PC-9 (cell line): ENCODE measurements around the gene PUS1. TPM values are rescaled to one million over a fixed set of nuclear protein-coding genes. Genes with fewer than 3 reads are reported as not detected.

Experiments used
- BruUV-seq: library from RNA; stranded (reverse); fragments of 400-500 nt; replicated peaks from 2 replicates; lab custom pipeline; 2021; lab: Mats Ljungman, UMichigan
- CTCF ChIA-PET: fragments of 300-600 bp; sonication (Branson Sonifier 250); formaldehyde crosslinking; loops from one replicate; lab custom pipeline; 2022; ENCODE audit warnings: antibody characterized with exemption; lab: Charles Lee
- POLR2A ChIA-PET: fragments of 300-600 bp; sonication (Branson Sonifier 250); formaldehyde crosslinking; loops from one replicate; lab custom pipeline; 2022; ENCODE audit warnings: antibody characterized with exemption; ENCODE audit not compliant: unreplicated experiment; lab: Charles Lee
- DNase-seq, 2 experiments: peaks; one replicate each; pipeline versions ENCODE4 v3.0.0 to v3.0.0-alpha.2; 2015 to 2022; ENCODE audit warnings: mixed read lengths in 1 of 2
- H2AFZ ChIP-seq: fragments of 200-600 bp; sonication (generic); 2 replicates; pipeline ENCODE4 v1.8.1; 2017; ENCODE audit warnings: antibody characterized with exemption
- H3F3A ChIP-seq: fragments of 200-600 bp; sonication (generic); 2 replicates; pipeline ENCODE4 v1.8.1; 2017; ENCODE audit warnings: antibody characterized with exemption, mild to moderate bottlenecking, low read depth; ENCODE audit not compliant: insufficient read depth
- H3K27ac ChIP-seq: fragments of 200-600 bp; sonication (generic); 2 replicates; pipeline ENCODE4 v1.6.1; 2016; ENCODE audit warnings: mixed run types
- H3K27me3 ChIP-seq: fragments of 200-600 bp; sonication (generic); 2 replicates; pipeline ENCODE4 v1.6.1; 2016; ENCODE audit warnings: low read depth, mixed run types; ENCODE audit not compliant: insufficient read depth
- H3K36me3 ChIP-seq: fragments of 200-600 bp; sonication (generic); 2 replicates; pipeline ENCODE4 v1.6.1; 2016; ENCODE audit warnings: low read depth, mixed run types
- H3K4me1 ChIP-seq: fragments of 200-600 bp; sonication (generic); replicated peaks from 2 replicates; pipeline ENCODE4 v1.6.1; 2016; ENCODE audit warnings: mixed run types; ENCODE audit not compliant: insufficient read depth
- H3K4me2 ChIP-seq: fragments of 200-600 bp; sonication (generic); 2 replicates; pipeline ENCODE4 v1.6.1; 2017; ENCODE audit warnings: mixed run types
- H3K4me3 ChIP-seq: fragments of 200-600 bp; sonication (generic); 2 replicates; pipeline ENCODE4 v1.6.1; 2016; ENCODE audit warnings: mixed run types
- H3K79me2 ChIP-seq: fragments of 200-600 bp; sonication (generic); 2 replicates; pipeline ENCODE4 v1.6.1; 2017; ENCODE audit warnings: low read depth, mixed run types
- H3K9me2 ChIP-seq: fragments of 200-600 bp; sonication (generic); 2 replicates; pipeline ENCODE4 v1.8.1; 2017; ENCODE audit warnings: mild to moderate bottlenecking; ENCODE audit not compliant: insufficient read depth
- H3K9me3 ChIP-seq: fragments of 200-600 bp; sonication (generic); 2 replicates; pipeline ENCODE4 v1.8.1; 2016; ENCODE audit warnings: low read depth; ENCODE audit not compliant: insufficient read depth
- H4K20me1 ChIP-seq: fragments of 200-600 bp; sonication (generic); 2 replicates; pipeline ENCODE4 v1.8.1; 2017; ENCODE audit not compliant: insufficient read depth
- EZH2 ChIP-seq: fragments of 200-600 bp; sonication (generic); IDR thresholded peaks from 2 replicates; pipeline ENCODE4 v1.8.0; 2017; ENCODE audit warnings: antibody characterized with exemption, low read depth
- intact Hi-C: fragments of 100-400 bp; cut with micrococcal nuclease; formaldehyde crosslinking; loops from one replicate; pipeline ENCODE4 v1.10.0; 2022; ENCODE audit not compliant: unreplicated experiment
- total RNA-seq: library from RNA; stranded (reverse); gene quantifications from 2 replicates; pipeline ENCODE4 v1.2.3, GENCODE V29; 2021
- TF ChIP-seq, protein P1 (sequence below): fragments of 200-600 bp; sonication (generic); conservative IDR thresholded peaks from 2 replicates; pipeline ENCODE4 v1.6.1; 2017; ENCODE audit warnings: mixed run types, antibody characterized with exemption, mild to moderate bottlenecking, moderate library complexity

Gene PUS1
- total RNA-seq, 1 experiment from 2014 or later: 37.0 TPM

DNA sequence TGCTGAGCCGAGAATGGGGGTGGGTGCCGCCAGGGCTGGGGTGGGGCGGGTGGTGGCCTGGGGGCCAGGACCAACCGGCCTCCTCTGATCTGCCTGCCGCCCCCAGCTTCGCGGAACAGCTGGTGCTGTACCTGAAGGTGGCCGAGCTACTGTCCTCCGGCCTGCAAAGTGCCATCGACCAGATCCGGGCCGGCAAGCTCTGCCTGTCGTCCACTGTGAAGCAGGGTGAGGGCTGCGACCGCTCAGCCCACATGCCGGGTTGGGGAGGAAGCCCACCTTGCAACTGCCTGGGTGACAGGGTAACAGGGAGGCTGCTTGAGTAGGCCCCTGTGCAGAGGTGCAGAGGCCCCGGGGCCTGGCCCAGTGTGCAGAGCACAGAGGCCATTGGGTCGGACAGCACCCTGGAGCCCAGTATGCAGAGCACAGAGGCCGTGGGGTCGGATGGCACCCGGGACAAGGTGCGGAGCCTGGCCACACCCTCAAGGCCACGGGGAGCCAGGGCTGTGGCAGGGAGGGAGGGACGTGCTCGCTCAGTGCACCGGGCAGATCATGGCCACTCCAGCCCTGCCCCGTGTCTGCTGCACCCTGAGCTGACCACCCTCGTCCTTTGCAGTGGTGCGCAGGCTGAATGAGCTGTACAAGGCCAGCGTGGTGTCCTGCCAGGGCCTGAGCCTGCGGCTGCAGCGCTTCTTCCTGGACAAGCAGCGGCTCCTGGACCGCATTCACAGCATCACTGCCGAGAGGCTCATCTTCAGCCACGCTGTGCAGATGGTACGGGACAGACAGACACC, 9.5 kb upstream of the PUS1 start:
- no TSS peak for BruUV-seq
- Histone ChIP-seq H4K20me1 (peaks cover 8% of the 10 kb centered on the region; the same call in 1 of the 2 replicates), H3K27ac (no peak overlapping the region), H3F3A (peaks cover 10% of the 10 kb centered on the region; the same call in 1 of the 2 replicates), H2AFZ (no peak overlapping the region), H3K9me2 (no peaks in the 10 kb centered on the region), H3K36me3 (peaks cover 7% of the 10 kb centered on the region; the same call in 1 of the 2 replicates), H3K79me2 (no peaks in the 10 kb centered on the region), H3K4me2 (no peak overlapping the region), H3K9me3 (no peaks in the 10 kb centered on the region), H3K4me3 (no peak overlapping the region), H3K27me3 (no peaks in the 10 kb centered on the region), H3K4me1 (no peaks in the 10 kb centered on the region)
- POLR2A ChIA-PET: no interaction called here
- no peak for DNase-seq
- CTCF ChIA-PET: no interaction called here
- TF ChIP-seq, protein P1, sequence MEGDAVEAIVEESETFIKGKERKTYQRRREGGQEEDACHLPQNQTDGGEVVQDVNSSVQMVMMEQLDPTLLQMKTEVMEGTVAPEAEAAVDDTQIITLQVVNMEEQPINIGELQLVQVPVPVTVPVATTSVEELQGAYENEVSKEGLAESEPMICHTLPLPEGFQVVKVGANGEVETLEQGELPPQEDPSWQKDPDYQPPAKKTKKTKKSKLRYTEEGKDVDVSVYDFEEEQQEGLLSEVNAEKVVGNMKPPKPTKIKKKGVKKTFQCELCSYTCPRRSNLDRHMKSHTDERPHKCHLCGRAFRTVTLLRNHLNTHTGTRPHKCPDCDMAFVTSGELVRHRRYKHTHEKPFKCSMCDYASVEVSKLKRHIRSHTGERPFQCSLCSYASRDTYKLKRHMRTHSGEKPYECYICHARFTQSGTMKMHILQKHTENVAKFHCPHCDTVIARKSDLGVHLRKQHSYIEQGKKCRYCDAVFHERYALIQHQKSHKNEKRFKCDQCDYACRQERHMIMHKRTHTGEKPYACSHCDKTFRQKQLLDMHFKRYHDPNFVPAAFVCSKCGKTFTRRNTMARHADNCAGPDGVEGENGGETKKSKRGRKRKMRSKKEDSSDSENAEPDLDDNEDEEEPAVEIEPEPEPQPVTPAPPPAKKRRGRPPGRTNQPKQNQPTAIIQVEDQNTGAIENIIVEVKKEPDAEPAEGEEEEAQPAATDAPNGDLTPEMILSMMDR: no peak
- no peak for TF ChIP-seq EZH2
- intact Hi-C loops: no loop called here

GRCh38 chr12:131920157-131920508, 8.9 kb upstream of the PUS1 start:
- H3K27me3 ChIP-seq: no peaks in the 10 kb centered on the region

DNA sequence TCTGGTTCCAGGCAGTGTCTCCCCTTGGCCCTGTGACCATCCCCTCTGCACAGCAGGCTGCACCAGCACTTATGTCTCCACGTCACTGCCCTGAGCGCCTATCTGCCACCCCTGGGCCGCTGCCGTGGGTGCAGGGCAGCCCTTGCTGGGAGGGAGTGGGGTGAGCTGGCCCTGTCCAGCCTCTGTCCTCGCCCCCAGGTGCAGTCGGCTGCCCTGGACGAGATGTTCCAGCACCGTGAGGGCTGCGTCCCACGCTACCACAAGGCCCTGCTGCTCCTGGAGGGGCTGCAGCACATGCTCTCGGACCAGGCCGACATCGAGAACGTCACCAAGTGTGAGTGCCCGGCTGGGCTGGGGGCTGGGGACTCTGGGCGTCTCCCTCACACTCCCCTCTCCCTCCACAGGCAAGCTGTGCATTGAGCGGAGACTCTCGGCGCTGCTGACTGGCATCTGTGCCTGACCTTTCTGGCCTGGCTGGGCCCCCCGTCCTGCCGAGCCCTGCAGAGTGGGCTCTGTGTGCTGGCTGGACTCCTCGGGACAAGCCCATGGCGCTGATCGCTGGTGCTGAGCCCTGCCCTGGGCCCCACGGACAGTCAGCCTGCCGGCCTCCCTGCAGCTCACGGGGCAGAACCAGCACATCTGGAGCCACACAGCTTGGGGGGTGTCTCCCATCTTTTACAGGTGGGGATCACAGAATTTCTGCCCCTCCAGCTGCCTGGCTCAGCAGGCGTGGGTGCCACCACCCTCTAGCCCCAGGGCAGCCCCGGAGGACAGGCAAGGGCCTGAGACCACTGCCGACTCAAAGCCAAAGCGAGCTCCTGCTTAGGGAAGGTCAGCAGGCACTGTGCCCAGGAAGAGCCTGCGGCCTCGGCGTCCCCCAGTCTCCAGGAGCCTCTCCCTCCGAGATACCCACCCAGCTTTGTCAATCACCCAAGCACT, 7.9 kb upstream of the PUS1 start:
- H2AFZ ChIP-seq: no peak overlapping the region
- H3K9me3 ChIP-seq: no peaks in the 10 kb centered on the region
- H3K27me3 ChIP-seq: no peaks in the 10 kb centered on the region
- H3K27ac ChIP-seq: no peak overlapping the region
- intact Hi-C loops: no loop called here
- ChIA-PET POLR2A (no interaction called here), CTCF (no interaction called here)
- no peaks in the 10 kb centered on the region for H3K4me1 ChIP-seq
- BruUV-seq: no TSS peak
- H3K36me3 ChIP-seq: peaks cover 7% of the 10 kb centered on the region; the same call in 1 of the 2 replicates
- peaks cover 7% of the 10 kb centered on the region; the same call in 1 of the 2 replicates for H4K20me1 ChIP-seq
- H3K9me2 ChIP-seq: no peaks in the 10 kb centered on the region
- H3K4me2 ChIP-seq: no peak overlapping the region
- H3K4me3 ChIP-seq: no peak overlapping the region
- peaks cover 10% of the 10 kb centered on the region; the same call in 1 of the 2 replicates for H3F3A ChIP-seq
- no peaks in the 10 kb centered on the region for H3K79me2 ChIP-seq
- TF ChIP-seq EZH2: no peak
- TF ChIP-seq, protein P1: no peak
- no peak for DNase-seq

More at GRCh38 chr12:131920157-131920508, 8.9 kb upstream of the PUS1 start:
- H3K9me3 ChIP-seq: no peaks in the 10 kb centered on the region
- no TSS peak for BruUV-seq
- H3K36me3 ChIP-seq: peaks cover 7% of the 10 kb centered on the region; the same call in 1 of the 2 replicates
- H3K9me2 ChIP-seq: no peaks in the 10 kb centered on the region
- no peaks in the 10 kb centered on the region for H3K79me2 ChIP-seq
- no peak for TF ChIP-seq EZH2
- TF ChIP-seq, protein P1: no peak
- H3K4me1 ChIP-seq: no peaks in the 10 kb centered on the region
- no peak overlapping the region for H3K4me2 ChIP-seq
- POLR2A ChIA-PET: no interaction called here
- CTCF ChIA-PET: no interaction called here
- H4K20me1 ChIP-seq: peaks cover 8% of the 10 kb centered on the region; the same call in 1 of the 2 replicates
- H2AFZ ChIP-seq: no peak overlapping the region
- H3K27ac ChIP-seq: no peak overlapping the region
- no peak for DNase-seq
- H3K4me3 ChIP-seq: no peak overlapping the region
- intact Hi-C loops: no loop called here
- H3F3A ChIP-seq: peaks cover 10% of the 10 kb centered on the region; the same call in 1 of the 2 replicates
